Duodenal mucosa (tissue), 2 donors: Measurements from ENCODE around the gene TBC1D26.
"Not testable (repeated sequence)": the region's sequence is repeated elsewhere in the genome, so short reads cannot be mapped to it uniquely, and the experiment has no call there.

Source experiments
- H3K27ac ChIP-seq: one replicate; pipeline ENCODE4 v1.7.0; 2013; ENCODE audit warnings: low read depth, low read length
- H3K27me3 ChIP-seq, 2 donors: one replicate each; pipeline ENCODE4 v1.7.0; 2013; ENCODE audit warnings: low read length in 2 of 2, control low read depth in 1 of 2; ENCODE audit not compliant: insufficient read depth in 2 of 2, control insufficient read depth in 1 of 2
- H3K36me3 ChIP-seq, 2 donors: one replicate each; pipeline ENCODE4 v1.7.0; 2013; ENCODE audit warnings: low read length in 2 of 2, control low read depth in 1 of 2; ENCODE audit not compliant: insufficient read depth in 2 of 2, control insufficient read depth in 1 of 2
- H3K4me1 ChIP-seq, 2 donors: one replicate each; pipeline ENCODE4 v1.7.0; 2013; ENCODE audit warnings: low read length in 2 of 2, control low read depth in 1 of 2; ENCODE audit not compliant: insufficient read depth in 2 of 2, control insufficient read depth in 1 of 2
- H3K4me3 ChIP-seq, 2 donors: one replicate each; pipeline ENCODE4 v1.7.0; 2013; ENCODE audit warnings: low read length in 2 of 2, low read depth in 1 of 2
- H3K9ac ChIP-seq, 2 donors: one replicate each; pipeline ENCODE4 v1.7.0; 2013; ENCODE audit warnings: low read length in 2 of 2, low read depth in 1 of 2
- H3K9me3 ChIP-seq, 2 donors: one replicate each; pipeline ENCODE4 v1.7.0; 2013; ENCODE audit warnings: low read length in 2 of 2, control low read depth in 1 of 2; ENCODE audit not compliant: control insufficient read depth in 1 of 2

Gene TBC1D26

GRCh38 chr17:15716601-15717563 lies 15.2 kb upstream of the TBC1D26 start:
- H3K9ac ChIP-seq, H3K36me3 ChIP-seq, H3K27me3 ChIP-seq, H3K27ac ChIP-seq, H3K4me1 ChIP-seq: not testable (repeated sequence)
- peak overlapping the region in 1 of 2 donors; percentile 8 for H3K4me3 ChIP-seq
- H3K9me3 ChIP-seq: peaks cover 19 to 34% of the 10 kb centered on the region in 2 donors

DNA sequence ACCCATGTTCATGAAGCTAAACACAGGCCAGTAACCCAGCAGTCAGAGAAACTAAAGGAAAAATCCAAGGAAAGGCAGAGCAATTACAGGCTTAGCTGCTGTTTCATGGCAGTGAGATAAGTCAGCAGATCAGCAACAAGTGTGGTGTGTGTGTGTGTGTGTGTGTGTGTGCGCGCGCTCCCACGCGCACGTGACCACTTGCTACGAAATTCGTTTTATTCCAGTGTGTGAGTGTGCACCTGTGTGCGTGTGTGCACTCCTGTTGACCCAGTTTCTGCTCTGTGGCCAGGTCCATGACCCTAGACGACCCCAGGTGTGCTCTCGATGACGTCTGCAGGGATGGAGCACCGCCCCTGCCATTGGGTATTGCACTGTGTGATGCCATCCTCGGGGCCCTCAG lies 1.5 kb upstream of the TBC1D26 start:
- H3K27me3 ChIP-seq, H3K27ac ChIP-seq, H3K9me3 ChIP-seq, H3K4me1 ChIP-seq, H3K36me3 ChIP-seq, H3K4me3 ChIP-seq, H3K9ac ChIP-seq: not testable (repeated sequence)

- H3K9me3 ChIP-seq, H3K4me1 ChIP-seq, H3K4me3 ChIP-seq, H3K27me3 ChIP-seq, H3K9ac ChIP-seq, H3K36me3 ChIP-seq, H3K27ac ChIP-seq: not testable (repeated sequence)
These were observed 1.2 kb downstream of the TBC1D26 start for GRCh38 chr17:15733174-15733789.

DNA sequence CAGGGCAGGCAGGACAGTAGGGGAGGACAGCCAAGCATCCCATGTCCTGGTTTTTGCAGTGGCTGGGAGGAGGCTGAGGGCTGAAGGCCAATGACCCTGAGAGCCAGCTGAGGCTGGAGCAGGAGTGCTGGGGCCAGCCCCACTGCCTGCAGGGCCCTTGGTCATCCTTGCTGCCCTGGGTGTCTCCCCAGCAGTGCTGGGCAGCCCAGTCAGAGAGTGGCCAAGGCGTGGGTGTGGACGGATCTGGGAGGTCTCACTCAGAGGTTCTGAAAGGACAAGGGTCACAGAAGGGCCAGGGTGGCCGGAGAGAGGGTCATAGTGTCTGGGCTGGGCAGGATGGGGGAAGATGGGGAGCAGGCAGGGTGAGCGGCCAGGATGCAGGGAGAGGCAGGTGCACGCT lies 4.5 kb downstream of the TBC1D26 start:
- H3K4me1 ChIP-seq, H3K36me3 ChIP-seq, H3K9ac ChIP-seq, H3K27ac ChIP-seq, H3K9me3 ChIP-seq, H3K4me3 ChIP-seq, H3K27me3 ChIP-seq: not testable (repeated sequence)

DNA sequence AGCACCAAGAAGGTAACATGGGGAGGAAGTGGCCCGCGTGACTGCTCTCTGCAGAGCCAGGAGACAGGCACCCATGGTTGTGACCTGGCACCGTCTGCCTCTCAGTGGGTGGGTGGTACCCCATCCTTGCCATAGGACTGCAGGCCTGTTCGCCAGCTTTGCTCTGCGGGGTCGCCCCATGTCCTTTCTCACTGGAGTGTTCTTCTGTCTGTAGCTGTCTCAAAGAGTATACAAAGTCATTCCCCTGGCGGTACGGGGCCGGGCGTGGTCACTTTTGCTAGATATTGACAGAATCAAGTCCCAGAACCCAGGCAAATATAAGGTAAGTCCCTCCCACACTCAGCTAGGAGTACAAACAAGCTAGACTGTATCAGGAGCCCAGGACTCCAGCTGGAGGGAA lies 6.0 kb downstream of the TBC1D26 start:
- no peaks in the 10 kb centered on the region for H3K36me3 ChIP-seq
- H3K27ac ChIP-seq: no peak overlapping the region
- H3K9me3 ChIP-seq: no peaks in the 10 kb centered on the region
- no peaks in the 10 kb centered on the region for H3K4me1 ChIP-seq
- H3K27me3 ChIP-seq: no peaks in the 10 kb centered on the region
- no peak overlapping the region for H3K4me3 ChIP-seq
- no peak overlapping the region for H3K9ac ChIP-seq

DNA sequence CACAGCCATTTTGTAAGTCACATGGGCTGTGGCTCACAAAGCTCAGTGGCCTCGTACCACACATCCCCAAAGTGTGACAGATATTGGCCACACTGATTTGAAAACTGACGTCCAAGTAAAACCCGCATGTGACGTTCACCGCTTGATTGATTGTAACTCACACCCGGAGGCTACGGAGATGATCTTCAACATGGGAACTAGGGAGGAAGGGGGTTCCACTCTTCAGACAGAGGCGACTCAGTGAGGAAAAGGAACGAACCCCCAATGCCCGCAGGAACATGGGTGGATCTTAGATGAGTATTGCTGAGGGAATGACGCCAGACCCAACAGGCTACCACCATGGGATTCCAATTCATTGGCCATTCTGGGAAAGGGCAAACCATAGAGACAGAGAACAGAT lies 7.2 kb downstream of the TBC1D26 start:
- H3K9ac ChIP-seq, H3K27me3 ChIP-seq, H3K4me3 ChIP-seq, H3K27ac ChIP-seq, H3K4me1 ChIP-seq, H3K9me3 ChIP-seq, H3K36me3 ChIP-seq: not testable (repeated sequence)

GRCh38 chr17:15740041-15740440 lies 8.0 kb downstream of the TBC1D26 start:
- H3K4me3 ChIP-seq, H3K27me3 ChIP-seq, H3K36me3 ChIP-seq, H3K27ac ChIP-seq, H3K4me1 ChIP-seq, H3K9me3 ChIP-seq, H3K9ac ChIP-seq: not testable (repeated sequence)

DNA sequence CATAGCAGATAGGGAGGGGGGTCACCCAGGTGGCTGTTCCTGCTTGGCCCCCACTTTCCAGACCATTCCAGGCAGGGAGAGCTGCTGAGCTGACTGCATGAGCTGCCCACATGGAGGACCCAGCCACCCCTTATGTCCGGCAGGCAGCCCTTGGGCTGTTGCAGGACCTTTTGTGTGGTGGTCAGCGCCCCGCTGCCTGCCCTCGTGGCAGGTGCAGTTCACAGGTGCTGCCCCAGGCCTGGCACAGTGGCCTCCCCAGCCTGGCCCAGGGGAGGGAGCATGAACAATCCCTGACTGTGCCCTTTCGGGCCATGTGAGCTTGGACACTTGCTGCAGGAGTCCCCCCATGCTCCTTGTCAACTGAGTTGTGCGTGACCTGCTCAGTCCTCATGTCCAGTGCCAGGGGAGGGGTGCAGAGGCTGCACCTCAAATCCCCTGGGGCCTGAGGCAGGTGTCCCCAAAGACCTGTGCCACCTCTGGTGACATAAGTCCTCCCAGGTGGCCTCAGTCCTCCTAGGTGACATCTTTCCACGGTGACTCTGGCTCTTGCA lies 8.6 kb downstream of the TBC1D26 start:
- H3K27me3 ChIP-seq: no peaks in the 10 kb centered on the region
- no peak overlapping the region for H3K27ac ChIP-seq
- H3K4me3 ChIP-seq: no peak overlapping the region
- no peaks in the 10 kb centered on the region for H3K9me3 ChIP-seq
- H3K36me3 ChIP-seq: no peaks in the 10 kb centered on the region
- H3K4me1 ChIP-seq: no peaks in the 10 kb centered on the region
- H3K9ac ChIP-seq: no peak overlapping the region

GRCh38 chr17:15741624-15742023 lies 9.5 kb downstream of the TBC1D26 start:
- Histone ChIP-seq H3K36me3 (no peaks in the 10 kb centered on the region), H3K27me3 (no peaks in the 10 kb centered on the region), H3K9me3 (no peaks in the 10 kb centered on the region), H3K4me1 (no peaks in the 10 kb centered on the region), H3K4me3 (no peak overlapping the region), H3K27ac (no peak overlapping the region), H3K9ac (no peak overlapping the region)

GRCh38 chr17:15742051-15742795 lies 10.1 kb downstream of the TBC1D26 start:
- Histone ChIP-seq H3K4me3 (no peak overlapping the region), H3K9me3 (no peaks in the 10 kb centered on the region), H3K4me1 (no peaks in the 10 kb centered on the region), H3K27ac (no peak overlapping the region), H3K36me3 (no peaks in the 10 kb centered on the region), H3K9ac (no peak overlapping the region), H3K27me3 (no peaks in the 10 kb centered on the region)
